K562 (cell line): ENCODE measurements around the gene ABCA8.
"Not testable (repeated sequence)": the region's sequence is repeated elsewhere in the genome, so short reads cannot be mapped to it uniquely, and the experiment has no call there.

ENCODE experiments used
- ATF3 ChIP-seq, 2 experiments: fragments of 450-650 bp in 1 of 2; sonication (generic) in 1 of 2; formaldehyde crosslinking in 1 of 2; IDR thresholded peaks in 1 of 2; conservative IDR thresholded peaks in 1 of 2; 2 replicates each; pipeline versions ENCODE4 v1.6.1 to v1.8.1; 2016 to 2023; ENCODE audit warnings: mild to moderate bottlenecking in 2 of 2, moderate library complexity in 2 of 2, inconsistent platforms in 1 of 2, missing genetic modification reagents in 1 of 2
- HOMEZ ChIP-seq: fragments of 250-450 bp; sonication (Bioruptor Pico); IDR thresholded peaks from 2 replicates; pipeline ENCODE4 v1.4.0; 2020; ENCODE audit warnings: mild to moderate bottlenecking, moderate library complexity
- SREBF2 ChIP-seq: sonication (generic); formaldehyde crosslinking; IDR thresholded peaks from 2 replicates; pipeline ENCODE4 v1.4.0; 2020; ENCODE audit warnings: mild to moderate bottlenecking, missing genetic modification reagents
- TF ChIP-seq, protein P1 (sequence below): sonication (generic); formaldehyde crosslinking; IDR thresholded peaks from 2 replicates; pipeline ENCODE4 v1.8.0; 2022; ENCODE audit warnings: mild to moderate bottlenecking, missing genetic modification reagents
- TF ChIP-seq, protein P2 (sequence below): sonication (generic); IDR thresholded peaks from 2 replicates; pipeline ENCODE4 v1.6.1; 2016

GRCh38 chr17:68824185-68824584, 131.0 kb downstream of the ABCA8 start:
- TF ChIP-seq, protein P1, sequence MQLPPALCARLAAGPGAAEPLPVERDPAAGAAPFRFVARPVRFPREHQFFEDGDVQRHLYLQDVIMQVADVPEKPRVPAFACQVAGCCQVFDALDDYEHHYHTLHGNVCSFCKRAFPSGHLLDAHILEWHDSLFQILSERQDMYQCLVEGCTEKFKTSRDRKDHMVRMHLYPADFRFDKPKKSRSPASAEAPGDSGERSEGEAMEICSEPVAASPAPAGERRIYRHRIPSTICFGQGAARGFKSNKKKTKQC (CRISPR knock-in tag): not testable (repeated sequence)
- TF ChIP-seq SREBF2 (CRISPR knock-in tag); HOMEZ; ATF3 (IDR thresholded peaks at IDR 0.05); ATF3 (CRISPR knock-in tag; conservative IDR thresholded peaks at IDR 0.05): not testable (repeated sequence)
- TF ChIP-seq, protein P2, sequence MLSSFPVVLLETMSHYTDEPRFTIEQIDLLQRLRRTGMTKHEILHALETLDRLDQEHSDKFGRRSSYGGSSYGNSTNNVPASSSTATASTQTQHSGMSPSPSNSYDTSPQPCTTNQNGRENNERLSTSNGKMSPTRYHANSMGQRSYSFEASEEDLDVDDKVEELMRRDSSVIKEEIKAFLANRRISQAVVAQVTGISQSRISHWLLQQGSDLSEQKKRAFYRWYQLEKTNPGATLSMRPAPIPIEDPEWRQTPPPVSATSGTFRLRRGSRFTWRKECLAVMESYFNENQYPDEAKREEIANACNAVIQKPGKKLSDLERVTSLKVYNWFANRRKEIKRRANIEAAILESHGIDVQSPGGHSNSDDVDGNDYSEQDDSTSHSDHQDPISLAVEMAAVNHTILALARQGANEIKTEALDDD: not testable (repeated sequence)
